ENCODE data around the gene RANBP1. TPM values are rescaled to one million over a fixed set of nuclear protein-coding genes. Genes with fewer than 3 reads are reported as not detected.
A peak's percentile ranks its signal among the peaks of the same experiment; 100 is the strongest.

Gene RANBP1
- total and polyA plus RNA-seq, 2 of the 4 experiments (the other 2 are of a cell fraction): 173 to 376 TPM

DNA sequence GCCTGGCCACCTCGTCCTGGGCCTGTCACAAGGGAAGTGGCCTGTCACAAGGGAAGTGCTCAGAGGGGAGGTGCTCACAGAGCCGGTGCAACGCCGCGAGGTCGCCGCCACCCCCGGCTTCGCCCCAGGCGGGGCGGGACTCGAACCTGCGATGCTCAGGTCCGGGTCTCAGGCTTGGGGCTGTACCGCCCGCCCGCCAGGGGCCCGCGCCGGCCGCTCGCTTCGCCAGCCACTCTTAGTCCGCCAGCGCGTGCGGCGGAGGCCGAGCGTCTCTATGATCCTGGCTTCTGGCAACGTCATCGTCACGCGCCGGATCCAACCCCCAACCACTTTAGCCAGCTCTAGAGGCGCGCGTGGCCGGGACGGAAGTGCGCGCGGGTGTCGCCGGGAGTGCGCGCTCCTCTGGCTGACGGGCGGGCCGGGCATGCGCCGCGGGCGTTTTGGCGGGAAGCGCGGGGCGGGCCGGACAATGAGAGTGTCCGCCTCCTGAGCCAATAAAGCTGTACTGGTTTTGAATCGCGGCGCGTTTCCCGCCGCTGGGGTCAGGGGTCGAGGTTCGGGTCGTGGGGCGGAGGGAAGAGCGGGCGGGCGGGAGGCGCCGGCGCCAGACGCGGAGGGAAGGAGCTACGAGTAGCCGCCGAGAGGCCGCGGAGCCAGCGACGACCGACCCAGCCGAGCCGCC lies 1.2 kb downstream of the RANBP1 start, which contains the start of gene TRMT2A (continued):
- TF ChIP-seq MXI1 (IDR thresholded peaks at IDR 0.05; ENCODE audit: borderline replicate concordance, low read depth, low read length): peak; percentile 94
- TF ChIP-seq POLR2A (IDR thresholded peaks at IDR 0.05; ENCODE audit: low read depth, low read length): peak; percentile 67; the same call in 1 of the 2 replicates

DNA sequence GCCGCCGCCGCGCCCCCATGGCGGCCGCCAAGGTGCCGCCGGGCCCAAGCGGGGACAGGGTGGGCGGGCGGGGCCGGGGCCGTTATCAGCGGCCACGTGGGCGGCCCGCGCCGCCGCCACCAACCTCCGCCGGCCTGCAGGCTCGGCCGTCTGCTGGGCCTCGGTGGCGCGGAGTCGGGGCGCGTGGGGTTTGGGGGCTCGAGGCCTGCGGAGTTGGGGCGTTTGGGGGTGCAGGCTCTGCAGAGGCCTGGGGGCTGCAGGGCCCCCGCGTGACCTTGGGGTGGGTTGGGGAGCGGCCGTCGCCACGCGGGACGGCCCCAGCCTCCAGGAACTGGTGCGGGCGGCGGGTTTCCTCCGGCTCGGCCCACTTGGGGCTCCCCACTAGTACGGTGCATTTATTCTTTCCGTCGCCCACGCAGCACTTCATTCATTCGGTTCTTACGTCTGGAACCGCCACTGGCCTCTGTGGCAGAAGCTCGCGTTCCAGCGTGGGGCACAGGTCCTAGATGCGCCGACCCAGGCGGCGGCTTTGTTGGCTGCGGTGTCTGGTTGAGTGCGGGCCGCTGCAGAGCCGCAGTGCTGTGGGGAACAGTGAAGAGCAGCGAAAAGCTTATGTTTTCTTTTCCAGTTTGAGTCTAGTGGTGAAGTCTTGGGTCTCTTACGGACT lies 1.9 kb downstream of the RANBP1 start:
- DNase-seq (peak; percentile 25), ATAC-seq (ENCODE audit: low read depth) (peak; percentile 28)
- H2AK5ac ChIP-seq (ENCODE audit: low read depth, low read length): peak overlapping the region; percentile 84
- H3K4me3 ChIP-seq (ENCODE audit: insufficient read depth, low read depth, low read length): peak overlapping the region; percentile 80
- peak overlapping the region; percentile 91 for H2AFZ ChIP-seq (replicated peaks; ENCODE audit: low read length, poor library complexity)
- no peak overlapping the region for H2BK120ac ChIP-seq (ENCODE audit: low read depth, low read length)
- peaks cover 15 to 50% of the 10 kb centered on the region in 2 experiments for H3K79me1 ChIP-seq (ENCODE audit: low read depth in 1 of 2, low read length in 2 of 2)
- peak overlapping the region; percentile 53 for H3K56ac ChIP-seq (ENCODE audit: extremely low read depth, insufficient read depth, low read length)
- H4K5ac ChIP-seq (ENCODE audit: low read depth, low read length): no peak overlapping the region
- H2BK15ac ChIP-seq (ENCODE audit: low read depth, low read length): no peak overlapping the region
- TF ChIP-seq MXI1 (IDR thresholded peaks at IDR 0.05; ENCODE audit: borderline replicate concordance, low read depth, low read length): peak; percentile 35; the same call in 1 of the 2 replicates
- TF ChIP-seq, protein P1, sequence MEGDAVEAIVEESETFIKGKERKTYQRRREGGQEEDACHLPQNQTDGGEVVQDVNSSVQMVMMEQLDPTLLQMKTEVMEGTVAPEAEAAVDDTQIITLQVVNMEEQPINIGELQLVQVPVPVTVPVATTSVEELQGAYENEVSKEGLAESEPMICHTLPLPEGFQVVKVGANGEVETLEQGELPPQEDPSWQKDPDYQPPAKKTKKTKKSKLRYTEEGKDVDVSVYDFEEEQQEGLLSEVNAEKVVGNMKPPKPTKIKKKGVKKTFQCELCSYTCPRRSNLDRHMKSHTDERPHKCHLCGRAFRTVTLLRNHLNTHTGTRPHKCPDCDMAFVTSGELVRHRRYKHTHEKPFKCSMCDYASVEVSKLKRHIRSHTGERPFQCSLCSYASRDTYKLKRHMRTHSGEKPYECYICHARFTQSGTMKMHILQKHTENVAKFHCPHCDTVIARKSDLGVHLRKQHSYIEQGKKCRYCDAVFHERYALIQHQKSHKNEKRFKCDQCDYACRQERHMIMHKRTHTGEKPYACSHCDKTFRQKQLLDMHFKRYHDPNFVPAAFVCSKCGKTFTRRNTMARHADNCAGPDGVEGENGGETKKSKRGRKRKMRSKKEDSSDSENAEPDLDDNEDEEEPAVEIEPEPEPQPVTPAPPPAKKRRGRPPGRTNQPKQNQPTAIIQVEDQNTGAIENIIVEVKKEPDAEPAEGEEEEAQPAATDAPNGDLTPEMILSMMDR (conservative IDR thresholded peaks at IDR 0.05; ENCODE audit: low read depth, low read length): no peak
- no TSS peak for BruUV-seq (replicated peaks)
- peaks cover 6% of the 10 kb centered on the region for H3K4me1 ChIP-seq (ENCODE audit: control insufficient read depth, insufficient read depth, low read length)
- H3K9ac ChIP-seq (ENCODE audit: low read depth, low read length): peak overlapping the region; percentile 92
- peak overlapping the region; percentile 83 for H3K23ac ChIP-seq (ENCODE audit: low read depth, low read length)
- dilution Hi-C loops (cut with HindIII; ENCODE audit: low sequenced_read_pairs, unreplicated experiment) (no loop called here), in situ Hi-C loops (cut with MboI; ENCODE audit: low sequenced_read_pairs) (no loop called here), intact Hi-C loops (cut with micrococcal nuclease) (no loop called here)
- peaks cover 6% of the 10 kb centered on the region; the same call in 1 of the 2 replicates for H3K9me1 ChIP-seq (ENCODE audit: insufficient read depth, low read length)
- H4K20me1 ChIP-seq (ENCODE audit: insufficient read depth, low read length): peaks cover 25% of the 10 kb centered on the region
- H3K18ac ChIP-seq (ENCODE audit: low read depth, low read length): no peak overlapping the region
- peak overlapping the region; percentile 72 for H3K4ac ChIP-seq (ENCODE audit: low read depth, low read length)
- H2AK9ac ChIP-seq (replicated peaks; ENCODE audit: low read depth, low read length, poor library complexity): peak overlapping the region; percentile 98
- H3K27ac ChIP-seq (ENCODE audit: insufficient read depth, low read length): peak overlapping the region; percentile 78
- ChIA-PET POLR2A (ENCODE audit: unreplicated experiment) (interaction anchor here (0.6 to 1.1 kb wide), 2 partner anchors 36 to 97 kb away, joined by 3 to 5 read pairs; partner anchors contain the start of gene TANGO2), CTCF (no interaction called here)
- H3K27me3 ChIP-seq (ENCODE audit: control insufficient read depth, insufficient read depth, low read length): no peaks in the 10 kb centered on the region
- H3K14ac ChIP-seq (replicated peaks; ENCODE audit: low read depth, low read length): peak overlapping the region; percentile 72
- H2BK5ac ChIP-seq (ENCODE audit: low read depth, low read length, poor library complexity, severe bottlenecking): peak overlapping the region; percentile 71
- WGBS, 2 experiments (ENCODE audit: extremely low coverage in 2 of 2, insufficient read length in 1 of 2): 0% methylated on average over 34 of the region's 66 CpGs; no CpG with 5 or more reads in 1 of the 2 experiments
- peaks cover 60% of the 10 kb centered on the region for H3K36me3 ChIP-seq (ENCODE audit: control insufficient read depth, insufficient read depth, low read length)
- no peaks in the 10 kb centered on the region for H3K9me3 ChIP-seq (ENCODE audit: control insufficient read depth, insufficient read depth, low read length)
- peak overlapping the region; percentile 91 for H3K4me2 ChIP-seq (ENCODE audit: low read depth, low read length)
- H2BK20ac ChIP-seq (ENCODE audit: low read depth, low read length): no peak overlapping the region
- peak overlapping the region; percentile 46 to 72 for H4K8ac ChIP-seq (ENCODE audit: low read depth in 2 of 2, low read length in 2 of 2)
- peak overlapping the region; percentile 65; the same call in 1 of the 2 replicates for H4K91ac ChIP-seq (ENCODE audit: insufficient read depth, low read depth, low read length)

All from IMR-90 (cell line).